GM18511 (cell line): ENCODE measurements around the gene WTAP.
"Not testable (repeated sequence)": the region's sequence is repeated elsewhere in the genome, so short reads cannot be mapped to it uniquely, and the experiment has no call there.

Experiments used
- ATAC-seq: cut with Tn5 transposase; IDR thresholded peaks from one replicate; pipeline ENCODE4 v1.9.1; 2021; ENCODE audit warnings: mild to moderate bottlenecking, moderate library complexity; ENCODE audit not compliant: unreplicated experiment

WTAP gene

GRCh38 chr6:159693128-159693893 is 34.0 kb upstream of the WTAP start, which contains the start of gene SOD2:
TSS of gene SOD2 (minus strand) at chr6:159693241. CDS start at chr6:159693167, 74 bp downstream.
- peak; percentile 81 for ATAC-seq

GRCh38 chr6:159693894-159694545 is 33.3 kb upstream of the WTAP start:
- peak; percentile 3 for ATAC-seq

GRCh38 chr6:159695984-159696383 is 31.3 kb upstream of the WTAP start:
- ATAC-seq, result no peak

GRCh38 chr6:159700970-159701369 is 26.3 kb upstream of the WTAP start:
- ATAC-seq, result no peak

GRCh38 chr6:159701413-159701999 is 25.8 kb upstream of the WTAP start:
- ATAC-seq, result no peak

- ATAC-seq, result not testable (repeated sequence)
Observed at GRCh38 chr6:159710603-159711002, 16.7 kb upstream of the WTAP start.

- not testable (repeated sequence) for ATAC-seq
Observed at GRCh38 chr6:159712389-159712788, 14.9 kb upstream of the WTAP start.

GRCh38 chr6:159713984-159714383 is 13.3 kb upstream of the WTAP start:
- no peak for ATAC-seq

GRCh38 chr6:159714404-159714803 is 12.9 kb upstream of the WTAP start:
- no peak for ATAC-seq

GRCh38 chr6:159715166-159715565 is 12.1 kb upstream of the WTAP start:
- no peak for ATAC-seq

- no peak for ATAC-seq
Observed at GRCh38 chr6:159715605-159716004, 11.7 kb upstream of the WTAP start.

GRCh38 chr6:159716247-159717096 is 10.8 kb upstream of the WTAP start:
- ATAC-seq, result no peak

GRCh38 chr6:159718634-159719033 is 8.7 kb upstream of the WTAP start:
- ATAC-seq, result no peak

GRCh38 chr6:159719287-159719686 is 8.0 kb upstream of the WTAP start:
- ATAC-seq, result no peak

GRCh38 chr6:159720708-159721107 is 6.6 kb upstream of the WTAP start:
- ATAC-seq, result peak; percentile 50

GRCh38 chr6:159721981-159722380 is 5.3 kb upstream of the WTAP start:
- not testable (repeated sequence) for ATAC-seq

GRCh38 chr6:159722655-159723054 is 4.7 kb upstream of the WTAP start:
- no peak for ATAC-seq

- no peak for ATAC-seq
Observed at GRCh38 chr6:159723259-159723658, 4.0 kb upstream of the WTAP start.

GRCh38 chr6:159724778-159725177 is 2.5 kb upstream of the WTAP start:
- no peak for ATAC-seq

GRCh38 chr6:159725208-159725607 is 2.1 kb upstream of the WTAP start:
- ATAC-seq, result not testable (repeated sequence)
